Stimulated activated naive CD8-positive, alpha-beta T cell treated with anti-CD3 and anti-CD28 coated beads, Interleukin-15, Interleukin-2, amounts not matched to agents 100 ng/mL and 50 ng/mL, for 24 hours (primary cell): ENCODE measurements around the gene OLIG1.

Experiments used
- H3K27ac Mint-ChIP-seq: one replicate; pipeline ENCODE4 v1.8.0; 2021; ENCODE audit warnings: mild to moderate bottlenecking, mixed read lengths
- H3K27me3 Mint-ChIP-seq: one replicate; pipeline ENCODE4 v1.8.0; 2021; ENCODE audit warnings: mixed read lengths
- H3K36me3 Mint-ChIP-seq: one replicate; pipeline ENCODE4 v1.8.0; 2021; ENCODE audit warnings: low read depth, mixed read lengths
- H3K4me1 Mint-ChIP-seq: one replicate; pipeline ENCODE4 v1.8.0; 2021; ENCODE audit warnings: low read depth, mixed read lengths
- H3K4me3 Mint-ChIP-seq: one replicate; pipeline ENCODE4 v1.8.0; 2021; ENCODE audit warnings: mild to moderate bottlenecking, mixed read lengths
- H3K9me3 Mint-ChIP-seq: one replicate; pipeline ENCODE4 v1.8.0; 2021; ENCODE audit warnings: mixed read lengths

Gene OLIG1

DNA sequence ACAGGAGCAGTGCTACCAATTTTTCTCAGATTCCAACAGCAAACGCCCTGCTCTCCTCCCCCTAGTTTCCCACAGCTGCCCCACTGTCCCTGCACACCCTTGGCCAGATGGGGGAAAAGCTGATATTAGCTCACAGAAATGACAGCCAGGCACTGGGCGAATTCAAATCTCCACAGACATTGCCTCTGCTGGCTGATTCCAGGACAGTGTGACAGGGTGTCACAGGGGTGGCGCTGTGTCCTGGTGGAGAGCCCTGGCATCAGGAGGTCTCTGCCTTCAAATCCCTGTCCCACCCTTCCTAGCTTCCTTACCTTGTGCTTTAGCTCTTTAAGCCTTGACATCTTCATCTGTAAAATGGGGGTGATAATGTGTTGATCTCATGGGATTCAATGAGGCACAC lies 10.4 kb downstream of the OLIG1 start:
- peaks cover 23% of the 10 kb centered on the region for H3K27me3 Mint-ChIP-seq
- H3K4me3 Mint-ChIP-seq, result no peak overlapping the region
- no peak overlapping the region for H3K27ac Mint-ChIP-seq
- peaks cover 16% of the 10 kb centered on the region for H3K4me1 Mint-ChIP-seq
- H3K9me3 Mint-ChIP-seq, result no peaks in the 10 kb centered on the region
- no peaks in the 10 kb centered on the region for H3K36me3 Mint-ChIP-seq

DNA sequence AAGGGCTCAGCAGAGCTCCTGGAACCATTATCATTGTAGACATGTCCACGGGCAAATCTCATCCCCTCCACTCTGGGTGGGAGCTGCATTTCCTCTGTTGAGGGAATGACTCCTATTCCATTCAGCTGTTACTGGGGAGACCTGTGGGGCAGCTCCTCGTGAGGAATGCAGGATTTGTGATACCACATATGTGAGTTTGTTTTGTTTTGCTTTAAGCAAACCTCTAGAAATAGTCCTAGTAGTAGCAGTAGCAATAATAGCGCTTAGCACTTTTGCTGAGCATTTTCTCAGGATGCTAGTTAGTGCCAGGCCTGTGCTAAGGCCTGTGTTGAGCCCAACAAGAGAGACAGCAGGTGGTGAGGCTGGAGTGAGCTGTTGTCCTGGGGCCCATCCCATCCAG lies 10.8 kb downstream of the OLIG1 start:
- no peaks in the 10 kb centered on the region for H3K36me3 Mint-ChIP-seq
- no peaks in the 10 kb centered on the region for H3K9me3 Mint-ChIP-seq
- no peak overlapping the region for H3K27ac Mint-ChIP-seq
- H3K4me1 Mint-ChIP-seq, result peaks cover 16% of the 10 kb centered on the region
- H3K27me3 Mint-ChIP-seq, result peaks cover 20% of the 10 kb centered on the region
- H3K4me3 Mint-ChIP-seq, result no peak overlapping the region

- Mint-ChIP-seq H3K27ac (no peak overlapping the region), H3K27me3 (no peaks in the 10 kb centered on the region), H3K4me3 (no peak overlapping the region), H3K4me1 (no peaks in the 10 kb centered on the region), H3K9me3 (no peaks in the 10 kb centered on the region), H3K36me3 (no peaks in the 10 kb centered on the region)
Observed at GRCh38 chr21:33088384-33088783, 18.4 kb downstream of the OLIG1 start.

- H3K4me1 Mint-ChIP-seq, result no peaks in the 10 kb centered on the region
- H3K4me3 Mint-ChIP-seq, result no peak overlapping the region
- no peak overlapping the region for H3K27ac Mint-ChIP-seq
- no peaks in the 10 kb centered on the region for H3K9me3 Mint-ChIP-seq
- H3K36me3 Mint-ChIP-seq, result no peaks in the 10 kb centered on the region
- H3K27me3 Mint-ChIP-seq, result no peaks in the 10 kb centered on the region
Observed at GRCh38 chr21:33089395-33090119, 19.6 kb downstream of the OLIG1 start.

GRCh38 chr21:33096426-33096825 lies 26.5 kb downstream of the OLIG1 start:
- Mint-ChIP-seq H3K4me3 (no peak overlapping the region), H3K27ac (no peak overlapping the region), H3K9me3 (no peaks in the 10 kb centered on the region), H3K4me1 (no peaks in the 10 kb centered on the region), H3K36me3 (no peaks in the 10 kb centered on the region), H3K27me3 (no peaks in the 10 kb centered on the region)

GRCh38 chr21:33099131-33099530 lies 29.2 kb downstream of the OLIG1 start:
- H3K36me3 Mint-ChIP-seq, result no peaks in the 10 kb centered on the region
- H3K4me3 Mint-ChIP-seq, result no peak overlapping the region
- H3K9me3 Mint-ChIP-seq, result no peaks in the 10 kb centered on the region
- H3K4me1 Mint-ChIP-seq, result no peaks in the 10 kb centered on the region
- no peaks in the 10 kb centered on the region for H3K27me3 Mint-ChIP-seq
- H3K27ac Mint-ChIP-seq, result no peak overlapping the region

DNA sequence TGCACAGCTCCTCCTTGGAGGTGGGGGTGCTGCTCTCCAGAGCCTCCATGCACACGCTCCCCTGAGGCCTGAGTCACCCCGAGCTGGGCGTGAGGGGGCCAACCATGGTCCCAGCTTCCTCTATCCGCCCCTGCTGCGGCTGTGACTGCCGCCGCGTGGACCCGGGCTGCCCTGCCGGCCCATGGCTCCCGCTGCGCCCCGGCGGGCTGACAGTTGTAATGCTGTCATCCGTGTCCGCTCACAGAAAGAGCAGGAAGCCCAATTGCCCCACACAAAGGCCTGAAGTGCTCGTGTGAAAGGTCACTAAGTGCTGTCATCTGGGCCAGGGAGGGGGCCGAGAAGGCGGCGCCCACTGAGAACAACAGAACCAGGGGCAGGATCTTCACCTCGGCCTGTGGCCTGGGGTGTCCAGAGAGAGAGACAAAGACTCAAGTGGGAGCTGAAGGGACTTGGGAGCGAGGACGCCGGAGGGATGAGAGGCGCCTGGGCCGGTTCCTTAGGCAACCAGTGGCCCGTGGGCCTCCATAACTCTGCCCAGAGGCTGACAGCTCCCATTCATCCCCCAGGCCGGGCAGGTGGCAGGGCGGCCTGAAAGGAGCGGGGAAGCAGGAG lies 31.5 kb downstream of the OLIG1 start:
- Mint-ChIP-seq H3K4me3 (no peak overlapping the region), H3K9me3 (no peaks in the 10 kb centered on the region), H3K27me3 (peaks cover 5% of the 10 kb centered on the region), H3K36me3 (no peaks in the 10 kb centered on the region), H3K4me1 (no peaks in the 10 kb centered on the region), H3K27ac (no peak overlapping the region)

DNA sequence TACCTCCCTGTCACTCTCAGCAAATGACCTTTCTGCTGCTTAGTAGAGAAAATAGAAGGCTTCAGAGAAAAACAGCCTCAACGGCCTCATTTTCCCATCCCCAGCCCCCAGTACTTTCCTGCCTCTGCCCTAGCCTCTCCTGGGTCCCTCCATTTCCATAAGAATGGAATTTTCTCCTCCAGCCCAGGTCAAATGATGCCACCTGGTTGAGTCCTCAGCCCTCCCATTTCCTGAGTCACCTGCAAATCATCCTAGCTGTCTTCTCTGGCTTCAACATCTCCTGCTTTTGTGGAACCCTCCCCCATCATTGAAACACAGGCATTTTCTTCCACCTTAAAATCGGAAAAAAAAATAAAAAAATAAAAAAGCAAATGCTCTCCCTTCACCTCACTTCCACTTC lies 35.1 kb downstream of the OLIG1 start:
- Mint-ChIP-seq H3K4me3 (no peak overlapping the region), H3K4me1 (peaks cover 8% of the 10 kb centered on the region), H3K27me3 (peaks cover 27% of the 10 kb centered on the region), H3K27ac (no peak overlapping the region), H3K9me3 (no peaks in the 10 kb centered on the region), H3K36me3 (no peaks in the 10 kb centered on the region)

DNA sequence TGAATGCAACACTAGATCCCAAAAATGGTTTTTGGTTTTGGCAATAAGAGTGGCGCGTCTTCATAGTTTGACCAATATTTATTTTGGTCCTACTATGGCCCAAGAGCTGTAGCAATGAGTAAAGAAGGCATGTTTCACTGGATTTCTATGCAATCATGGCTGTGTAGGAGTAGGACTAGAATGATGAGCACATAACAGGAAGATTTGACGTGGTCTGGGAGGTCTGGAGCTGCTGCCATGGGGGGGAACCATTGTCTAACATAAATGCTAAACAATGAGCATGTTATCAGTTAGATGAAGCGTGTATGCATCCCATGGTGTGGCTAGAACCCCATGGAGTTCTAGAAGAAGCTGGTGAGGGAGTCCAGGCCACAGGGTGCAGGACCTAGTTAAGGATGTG lies 38.3 kb downstream of the OLIG1 start:
- no peaks in the 10 kb centered on the region for H3K9me3 Mint-ChIP-seq
- H3K27ac Mint-ChIP-seq, result no peak overlapping the region
- H3K4me3 Mint-ChIP-seq, result no peak overlapping the region
- no peaks in the 10 kb centered on the region for H3K36me3 Mint-ChIP-seq
- peaks cover 53% of the 10 kb centered on the region for H3K27me3 Mint-ChIP-seq
- H3K4me1 Mint-ChIP-seq, result peaks cover 8% of the 10 kb centered on the region

- Mint-ChIP-seq H3K27ac (no peak overlapping the region), H3K4me3 (no peak overlapping the region), H3K36me3 (no peaks in the 10 kb centered on the region), H3K4me1 (peaks cover 8% of the 10 kb centered on the region), H3K27me3 (peaks cover 53% of the 10 kb centered on the region), H3K9me3 (no peaks in the 10 kb centered on the region)
Observed at GRCh38 chr21:33109574-33110339, 39.8 kb downstream of the OLIG1 start.

- no peak overlapping the region for H3K4me3 Mint-ChIP-seq
- peaks cover 8% of the 10 kb centered on the region for H3K4me1 Mint-ChIP-seq
- peaks cover 52% of the 10 kb centered on the region for H3K27me3 Mint-ChIP-seq
- no peak overlapping the region for H3K27ac Mint-ChIP-seq
- H3K36me3 Mint-ChIP-seq, result no peaks in the 10 kb centered on the region
- H3K9me3 Mint-ChIP-seq, result no peaks in the 10 kb centered on the region
Observed at GRCh38 chr21:33110340-33110715, 40.4 kb downstream of the OLIG1 start.

GRCh38 chr21:33111577-33111976 lies 41.6 kb downstream of the OLIG1 start:
- H3K27ac Mint-ChIP-seq, result no peak overlapping the region
- H3K4me1 Mint-ChIP-seq, result peaks cover 15% of the 10 kb centered on the region
- H3K27me3 Mint-ChIP-seq, result peaks cover 48% of the 10 kb centered on the region
- no peaks in the 10 kb centered on the region for H3K36me3 Mint-ChIP-seq
- H3K9me3 Mint-ChIP-seq, result no peaks in the 10 kb centered on the region
- H3K4me3 Mint-ChIP-seq, result no peak overlapping the region

GRCh38 chr21:33112151-33112550 lies 42.2 kb downstream of the OLIG1 start:
- no peak overlapping the region for H3K27ac Mint-ChIP-seq
- H3K9me3 Mint-ChIP-seq, result no peaks in the 10 kb centered on the region
- no peaks in the 10 kb centered on the region for H3K36me3 Mint-ChIP-seq
- H3K4me1 Mint-ChIP-seq, result peaks cover 20% of the 10 kb centered on the region
- H3K4me3 Mint-ChIP-seq, result no peak overlapping the region
- H3K27me3 Mint-ChIP-seq, result peaks cover 48% of the 10 kb centered on the region

DNA sequence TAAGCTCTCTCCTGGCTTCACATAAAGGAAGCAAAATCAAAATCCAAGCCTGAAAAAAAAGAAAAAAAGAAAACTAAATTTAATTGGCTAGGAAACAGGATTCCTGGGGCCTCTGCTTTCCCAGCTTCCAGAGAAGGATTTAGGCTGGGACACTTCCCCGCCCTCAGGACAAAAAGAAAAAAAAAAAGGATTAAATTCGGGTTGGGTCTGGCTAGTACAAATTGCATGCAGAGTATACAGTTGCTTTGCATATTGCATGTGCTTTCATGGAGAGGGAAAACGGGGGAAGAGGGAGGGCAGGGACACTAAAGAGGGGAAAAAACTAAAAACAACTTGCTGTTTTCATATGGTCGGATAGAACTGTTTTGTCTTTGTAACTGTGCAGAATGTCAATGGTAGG lies 42.7 kb downstream of the OLIG1 start:
- Mint-ChIP-seq H3K27ac (no peak overlapping the region), H3K27me3 (peaks cover 48% of the 10 kb centered on the region), H3K4me3 (no peak overlapping the region), H3K9me3 (no peaks in the 10 kb centered on the region), H3K36me3 (no peaks in the 10 kb centered on the region), H3K4me1 (peaks cover 20% of the 10 kb centered on the region)

GRCh38 chr21:33113131-33113530 lies 43.2 kb downstream of the OLIG1 start:
- Mint-ChIP-seq H3K4me1 (peaks cover 20% of the 10 kb centered on the region), H3K36me3 (no peaks in the 10 kb centered on the region), H3K4me3 (no peak overlapping the region), H3K27ac (no peak overlapping the region), H3K27me3 (peaks cover 44% of the 10 kb centered on the region), H3K9me3 (no peaks in the 10 kb centered on the region)
